CD8-positive, alpha-beta memory T cell (primary cell): ENCODE measurements around the gene P2RY12. TPM values are rescaled to one million over a fixed set of nuclear protein-coding genes. Genes with fewer than 3 reads are reported as not detected.

ENCODE experiments used
- CTCF ChIA-PET: fragments of 350-600 bp; sonication (Branson Sonifier 250); formaldehyde crosslinking; loops from one replicate; lab custom pipeline; 2021; ENCODE audit warnings: antibody characterized with exemption; lab: Charles Lee
- POLR2A ChIA-PET: fragments of 350-600 bp; sonication (Branson Sonifier 250); formaldehyde crosslinking; loops from one replicate; lab custom pipeline; 2021; ENCODE audit warnings: antibody characterized with exemption; lab: Charles Lee
- DNase-seq, 5 donors: peaks; one replicate each; pipeline versions ENCODE4 v3.0.0 to v3.0.0-alpha.2; 2020 to 2022; ENCODE audit warnings: mixed read lengths in 1 of 5
- H3K27ac ChIP-seq: one replicate; pipeline ENCODE4 v1.7.0; 2013; ENCODE audit warnings: low read depth, mild to moderate bottlenecking, low read length, moderate library complexity
- H3K27me3 ChIP-seq: 2 replicates; pipeline ENCODE4 v1.7.0; 2013; ENCODE audit warnings: low read length, mild to moderate bottlenecking; ENCODE audit not compliant: insufficient read depth, poor library complexity, severe bottlenecking
- H3K36me3 ChIP-seq: 2 replicates; pipeline ENCODE4 v1.7.0; 2013; ENCODE audit warnings: mild to moderate bottlenecking, low read length, moderate library complexity; ENCODE audit not compliant: insufficient read depth
- H3K4me1 ChIP-seq: 2 replicates; pipeline ENCODE4 v1.7.0; 2013; ENCODE audit warnings: mild to moderate bottlenecking, low read length, moderate library complexity; ENCODE audit not compliant: insufficient read depth
- H3K4me3 ChIP-seq: 2 replicates; pipeline ENCODE4 v1.7.0; 2013; ENCODE audit warnings: mild to moderate bottlenecking, low read length
- H3K9me3 ChIP-seq: 2 replicates; pipeline ENCODE4 v1.7.0; 2013; ENCODE audit warnings: mild to moderate bottlenecking, low read length
- H3K27ac Mint-ChIP-seq, 8 donors: one replicate each; pipeline ENCODE4 v1.8.0; 2020 to 2021; ENCODE audit warnings: mixed read lengths in 8 of 8, mild to moderate bottlenecking in 6 of 8, inconsistent platforms in 3 of 8, moderate library complexity in 3 of 8
- H3K27me3 Mint-ChIP-seq, 2 donors: one replicate each; pipeline ENCODE4 v1.8.0; 2020 to 2021; ENCODE audit warnings: mixed read lengths in 2 of 2, mild to moderate bottlenecking in 1 of 2, moderate library complexity in 1 of 2
- H3K36me3 Mint-ChIP-seq, 3 donors: one replicate each; pipeline ENCODE4 v1.8.0; 2020 to 2021; ENCODE audit warnings: mixed read lengths in 3 of 3, inconsistent platforms in 1 of 3, mild to moderate bottlenecking in 1 of 3
- H3K4me1 Mint-ChIP-seq, 3 donors: one replicate each; pipeline ENCODE4 v1.8.0; 2020 to 2021; ENCODE audit warnings: mixed read lengths in 3 of 3, inconsistent platforms in 1 of 3, mild to moderate bottlenecking in 1 of 3
- H3K4me3 Mint-ChIP-seq, 7 donors: one replicate each; pipeline ENCODE4 v1.8.0; 2020 to 2021; ENCODE audit warnings: mixed read lengths in 7 of 7, mild to moderate bottlenecking in 6 of 7, moderate library complexity in 4 of 7, inconsistent platforms in 2 of 7
- H3K9me3 Mint-ChIP-seq, 5 donors: one replicate each; pipeline ENCODE4 v1.8.0; 2020 to 2022; ENCODE audit warnings: mixed read lengths in 5 of 5, mild to moderate bottlenecking in 3 of 5, moderate library complexity in 2 of 5, inconsistent platforms in 1 of 5
- polyA plus RNA-seq: library from polyadenylated mRNA; unstranded; fragments of 300-500 nt; fragmentation: Illumina TruSeq; gene quantifications from one replicate; pipeline ENCODE4 v1.2.3, GENCODE V29; 2021
- total RNA-seq, 2 experiments: library from RNA; stranded (reverse); gene quantifications; one replicate each; pipeline ENCODE4 v1.2.3, GENCODE V29; 2021

Gene P2RY12
- total and polyA plus RNA-seq, 3 experiments from 2014 or later = not detected

- Mint-ChIP-seq H3K9me3 (no peaks in the 10 kb centered on the region), H3K4me3 (no peak overlapping the region), H3K36me3 (no peaks in the 10 kb centered on the region), H3K27me3 (peaks cover 0 to 12% of the 10 kb centered on the region in 2 donors), H3K4me1 (no peaks in the 10 kb centered on the region), H3K27ac (no peak overlapping the region)
- Histone ChIP-seq H3K36me3 (no peaks in the 10 kb centered on the region), H3K4me3 (no peak overlapping the region), H3K9me3 (no peaks in the 10 kb centered on the region), H3K4me1 (no peaks in the 10 kb centered on the region), H3K27ac (no peak overlapping the region), H3K27me3 (no peaks in the 10 kb centered on the region)
- ChIA-PET CTCF (no interaction called here), POLR2A (no interaction called here)
- no peak for DNase-seq
These were observed 37.4 kb upstream of the P2RY12 start for GRCh38 chr3:151421938-151422337.

GRCh38 chr3:151419806-151420205 is 35.3 kb upstream of the P2RY12 start:
- Histone ChIP-seq H3K4me3 (no peak overlapping the region), H3K4me1 (no peaks in the 10 kb centered on the region), H3K9me3 (no peaks in the 10 kb centered on the region), H3K36me3 (no peaks in the 10 kb centered on the region), H3K27me3 (no peaks in the 10 kb centered on the region), H3K27ac (no peak overlapping the region)
- no peak for DNase-seq
- Mint-ChIP-seq H3K27ac (no peak overlapping the region), H3K4me1 (no peaks in the 10 kb centered on the region), H3K36me3 (no peaks in the 10 kb centered on the region), H3K9me3 (no peaks in the 10 kb centered on the region), H3K27me3 (peaks cover 0 to 6% of the 10 kb centered on the region in 2 donors), H3K4me3 (no peak overlapping the region)
- POLR2A ChIA-PET = no interaction called here
- CTCF ChIA-PET = no interaction called here

- H3K36me3 ChIP-seq = no peaks in the 10 kb centered on the region
- H3K27me3 ChIP-seq = no peaks in the 10 kb centered on the region
- Mint-ChIP-seq H3K36me3 (peaks cover 0 to 13% (median 0%) of the 10 kb centered on the region in 3 donors), H3K4me3 (no peak overlapping the region), H3K27me3 (peaks cover 2 to 7% of the 10 kb centered on the region in 2 donors), H3K4me1 (no peaks in the 10 kb centered on the region), H3K27ac (no peak overlapping the region), H3K9me3 (peaks cover 0 to 4% (median 2%) of the 10 kb centered on the region in 5 donors)
- POLR2A ChIA-PET = no interaction called here
- no peak overlapping the region for H3K4me3 ChIP-seq
- CTCF ChIA-PET = no interaction called here
- H3K9me3 ChIP-seq = no peaks in the 10 kb centered on the region
- DNase-seq = no peak
- H3K27ac ChIP-seq = no peak overlapping the region
- no peaks in the 10 kb centered on the region for H3K4me1 ChIP-seq
These were observed 30.7 kb upstream of the P2RY12 start for GRCh38 chr3:151415289-151415688.

- H3K4me3 Mint-ChIP-seq = no peak overlapping the region
- peaks cover 0 to 4% (median 2%) of the 10 kb centered on the region in 5 donors for H3K9me3 Mint-ChIP-seq
- CTCF ChIA-PET = no interaction called here
- H3K36me3 Mint-ChIP-seq = peaks cover 0 to 13% (median 0%) of the 10 kb centered on the region in 3 donors
- H3K4me1 Mint-ChIP-seq = no peaks in the 10 kb centered on the region
- H3K27me3 Mint-ChIP-seq = peaks cover 2 to 15% of the 10 kb centered on the region in 2 donors
- Histone ChIP-seq H3K27ac (no peak overlapping the region), H3K27me3 (no peaks in the 10 kb centered on the region), H3K36me3 (no peaks in the 10 kb centered on the region), H3K9me3 (no peaks in the 10 kb centered on the region), H3K4me1 (no peaks in the 10 kb centered on the region), H3K4me3 (no peak overlapping the region)
- POLR2A ChIA-PET = no interaction called here
- H3K27ac Mint-ChIP-seq = no peak overlapping the region
- no peak for DNase-seq
These were observed 28.4 kb upstream of the P2RY12 start for GRCh38 chr3:151412989-151413388.

GRCh38 chr3:151410891-151411559 is 26.5 kb upstream of the P2RY12 start:
- Histone ChIP-seq H3K9me3 (no peaks in the 10 kb centered on the region), H3K4me1 (no peaks in the 10 kb centered on the region), H3K4me3 (no peak overlapping the region), H3K27ac (no peak overlapping the region), H3K36me3 (no peaks in the 10 kb centered on the region), H3K27me3 (no peaks in the 10 kb centered on the region)
- POLR2A ChIA-PET = no interaction called here
- Mint-ChIP-seq H3K4me1 (no peaks in the 10 kb centered on the region), H3K36me3 (peaks cover 0 to 13% (median 0%) of the 10 kb centered on the region in 3 donors), H3K4me3 (no peak overlapping the region), H3K27me3 (peaks cover 2 to 15% of the 10 kb centered on the region in 2 donors), H3K27ac (no peak overlapping the region), H3K9me3 (peaks cover 0 to 4% (median 2%) of the 10 kb centered on the region in 5 donors)
- DNase-seq = no peak
- CTCF ChIA-PET = no interaction called here

GRCh38 chr3:151407928-151408327 is 23.4 kb upstream of the P2RY12 start:
- no peak overlapping the region for H3K4me3 ChIP-seq
- no peak overlapping the region for H3K27ac ChIP-seq
- H3K27me3 ChIP-seq = no peaks in the 10 kb centered on the region
- ChIA-PET POLR2A (no interaction called here), CTCF (no interaction called here)
- Mint-ChIP-seq H3K27ac (no peak overlapping the region), H3K36me3 (peaks cover 0 to 7% (median 0%) of the 10 kb centered on the region in 3 donors), H3K4me3 (no peak overlapping the region), H3K27me3 (peaks cover under 1 to 24% of the 10 kb centered on the region in 2 donors), H3K4me1 (no peaks in the 10 kb centered on the region), H3K9me3 (peaks cover 0 to 3% (median under 1%) of the 10 kb centered on the region in 5 donors)
- no peaks in the 10 kb centered on the region for H3K36me3 ChIP-seq
- no peaks in the 10 kb centered on the region for H3K4me1 ChIP-seq
- DNase-seq = no peak
- no peaks in the 10 kb centered on the region for H3K9me3 ChIP-seq

GRCh38 chr3:151404316-151404715 is 19.8 kb upstream of the P2RY12 start:
- Histone ChIP-seq H3K27ac (no peak overlapping the region), H3K9me3 (no peaks in the 10 kb centered on the region), H3K36me3 (no peaks in the 10 kb centered on the region), H3K4me3 (no peak overlapping the region), H3K27me3 (no peaks in the 10 kb centered on the region), H3K4me1 (no peaks in the 10 kb centered on the region)
- DNase-seq = no peak
- peaks cover 0 to 34% of the 10 kb centered on the region in 2 donors for H3K27me3 Mint-ChIP-seq
- ChIA-PET CTCF (no interaction called here), POLR2A (no interaction called here)
- H3K4me1 Mint-ChIP-seq = no peaks in the 10 kb centered on the region
- no peak overlapping the region for H3K27ac Mint-ChIP-seq
- no peaks in the 10 kb centered on the region for H3K36me3 Mint-ChIP-seq
- no peak overlapping the region for H3K4me3 Mint-ChIP-seq
- peaks cover 0 to 2% (median 0%) of the 10 kb centered on the region in 5 donors for H3K9me3 Mint-ChIP-seq

- Histone ChIP-seq H3K4me3 (no peak overlapping the region), H3K4me1 (no peaks in the 10 kb centered on the region), H3K27ac (no peak overlapping the region), H3K27me3 (no peaks in the 10 kb centered on the region), H3K36me3 (no peaks in the 10 kb centered on the region), H3K9me3 (no peaks in the 10 kb centered on the region)
- peaks cover 0 to 2% (median 0%) of the 10 kb centered on the region in 5 donors for H3K9me3 Mint-ChIP-seq
- ChIA-PET POLR2A (no interaction called here), CTCF (no interaction called here)
- H3K27me3 Mint-ChIP-seq = peaks cover 0 to 28% of the 10 kb centered on the region in 2 donors
- H3K4me1 Mint-ChIP-seq = no peaks in the 10 kb centered on the region
- no peak for DNase-seq
- H3K36me3 Mint-ChIP-seq = no peaks in the 10 kb centered on the region
- H3K27ac Mint-ChIP-seq = no peak overlapping the region
- no peak overlapping the region for H3K4me3 Mint-ChIP-seq
These were observed 18.7 kb upstream of the P2RY12 start for GRCh38 chr3:151403246-151403645.
